Osteoblast (primary cell): Measurements from ENCODE around the gene DLL3. TPM values are rescaled to one million over a fixed set of nuclear protein-coding genes. Genes with fewer than 3 reads are reported as not detected.

Experiments
- DNase-seq: peaks from one replicate; pipeline ENCODE4 v3.0.0; 2011; ENCODE audit warnings: low spot score, mixed read lengths; ENCODE audit not compliant: insufficient read length; ENCODE audit errors: missing footprints
- H2AFZ ChIP-seq: 2 replicates; pipeline ENCODE4 v1.6.0; 2011; ENCODE audit warnings: mild to moderate bottlenecking, low read length
- H3K27ac ChIP-seq: 2 replicates; pipeline ENCODE4 v1.5.1; 2011; ENCODE audit warnings: mild to moderate bottlenecking, low read depth, low read length, moderate library complexity
- H3K27me3 ChIP-seq: 2 replicates; pipeline ENCODE4 v1.6.0; 2012; ENCODE audit warnings: mild to moderate bottlenecking, control low read depth, inconsistent platforms, low read length, moderate library complexity; ENCODE audit not compliant: insufficient read depth
- H3K36me3 ChIP-seq: 2 replicates; pipeline ENCODE4 v1.5.1; 2011; ENCODE audit warnings: mild to moderate bottlenecking, low read length, control low read depth, moderate library complexity; ENCODE audit not compliant: insufficient read depth
- H3K4me1 ChIP-seq: 2 replicates; pipeline ENCODE4 v1.5.1; 2011; ENCODE audit warnings: mild to moderate bottlenecking, low read length, control low read depth, moderate library complexity; ENCODE audit not compliant: insufficient read depth
- H3K4me2 ChIP-seq: 2 replicates; pipeline ENCODE4 v1.6.0; 2011; ENCODE audit warnings: mild to moderate bottlenecking, low read length; ENCODE audit not compliant: insufficient read depth
- H3K4me3 ChIP-seq: fragments of 200-600 bp; sonication (generic); 3 replicates; pipeline ENCODE4 v1.5.1; 2012; ENCODE audit warnings: mild to moderate bottlenecking, low read length, inconsistent platforms; ENCODE audit not compliant: insufficient read depth
- H3K79me2 ChIP-seq: 2 replicates; pipeline ENCODE4 v1.6.0; 2012; ENCODE audit warnings: mild to moderate bottlenecking, low read length, control low read depth, inconsistent platforms; ENCODE audit not compliant: insufficient read depth
- H3K9me3 ChIP-seq: 2 replicates; pipeline ENCODE4 v1.5.1; 2011; ENCODE audit warnings: low read depth, low read length, control low read depth
- H4K20me1 ChIP-seq: 2 replicates; pipeline ENCODE4 v1.6.0; 2012; ENCODE audit warnings: mild to moderate bottlenecking, low read length, control low read depth; ENCODE audit not compliant: insufficient read depth
- total RNA-seq: library from RNA; depleted of rRNA; stranded (reverse); fragments of >200 nt; gene quantifications from 2 replicates; pipeline ENCODE4 v1.2.3, GENCODE V29; 2012
- TF ChIP-seq, protein P1 (sequence below): IDR thresholded peaks from 2 replicates; pipeline ENCODE4 v1.5.1; 2011; ENCODE audit warnings: mild to moderate bottlenecking, low read depth, low read length, moderate library complexity; ENCODE audit errors: extremely low read depth

The DLL3 gene
- total RNA-seq, 1 donor: under 0.01 TPM

- Histone ChIP-seq H3K9me3 (no peaks in the 10 kb centered on the region), H3K4me3 (peak overlapping the region; percentile 96), H3K27ac (no peak overlapping the region), H4K20me1 (peaks cover 14% of the 10 kb centered on the region), H3K36me3 (no peaks in the 10 kb centered on the region), H3K79me2 (peaks cover 39% of the 10 kb centered on the region), H2AFZ (no peak overlapping the region), H3K4me2 (peak overlapping the region; percentile 98), H3K4me1 (peaks cover 4% of the 10 kb centered on the region), H3K27me3 (no peaks in the 10 kb centered on the region)
- DNase-seq: no peak
- TF ChIP-seq, protein P1, sequence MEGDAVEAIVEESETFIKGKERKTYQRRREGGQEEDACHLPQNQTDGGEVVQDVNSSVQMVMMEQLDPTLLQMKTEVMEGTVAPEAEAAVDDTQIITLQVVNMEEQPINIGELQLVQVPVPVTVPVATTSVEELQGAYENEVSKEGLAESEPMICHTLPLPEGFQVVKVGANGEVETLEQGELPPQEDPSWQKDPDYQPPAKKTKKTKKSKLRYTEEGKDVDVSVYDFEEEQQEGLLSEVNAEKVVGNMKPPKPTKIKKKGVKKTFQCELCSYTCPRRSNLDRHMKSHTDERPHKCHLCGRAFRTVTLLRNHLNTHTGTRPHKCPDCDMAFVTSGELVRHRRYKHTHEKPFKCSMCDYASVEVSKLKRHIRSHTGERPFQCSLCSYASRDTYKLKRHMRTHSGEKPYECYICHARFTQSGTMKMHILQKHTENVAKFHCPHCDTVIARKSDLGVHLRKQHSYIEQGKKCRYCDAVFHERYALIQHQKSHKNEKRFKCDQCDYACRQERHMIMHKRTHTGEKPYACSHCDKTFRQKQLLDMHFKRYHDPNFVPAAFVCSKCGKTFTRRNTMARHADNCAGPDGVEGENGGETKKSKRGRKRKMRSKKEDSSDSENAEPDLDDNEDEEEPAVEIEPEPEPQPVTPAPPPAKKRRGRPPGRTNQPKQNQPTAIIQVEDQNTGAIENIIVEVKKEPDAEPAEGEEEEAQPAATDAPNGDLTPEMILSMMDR: no peak
Observed at GRCh38 chr19:39533003-39533512, 34.3 kb downstream of the DLL3 start.

GRCh38 chr19:39533791-39534190 lies 35.0 kb downstream of the DLL3 start:
- Histone ChIP-seq H3K27me3 (no peaks in the 10 kb centered on the region), H3K27ac (no peak overlapping the region), H3K4me1 (peaks cover 11% of the 10 kb centered on the region), H3K9me3 (no peaks in the 10 kb centered on the region), H3K4me2 (no peak overlapping the region), H3K36me3 (no peaks in the 10 kb centered on the region), H4K20me1 (peaks cover 16% of the 10 kb centered on the region), H3K4me3 (no peak overlapping the region), H3K79me2 (peaks cover 46% of the 10 kb centered on the region), H2AFZ (no peak overlapping the region)
- TF ChIP-seq, protein P1: no peak
- DNase-seq: no peak

- Histone ChIP-seq H3K79me2 (peaks cover 25% of the 10 kb centered on the region), H2AFZ (peak overlapping the region; percentile 80)
Observed at GRCh38 chr19:39539165-39539517, 40.4 kb downstream of the DLL3 start.

GRCh38 chr19:39539518-39540332 lies 41.0 kb downstream of the DLL3 start, which contains the start of gene EID2:
EID2 (minus strand) TSS chr19:39540161; CDS start chr19:39540079, 82 bp downstream.
- Histone ChIP-seq H3K27ac (peak within 1 kb of the TSS; percentile 84), H3K79me2 (peaks cover 25% of the 10 kb centered on the region), H4K20me1 (peaks cover 7% of the 10 kb centered on the region), H3K36me3 (no peaks in the 10 kb centered on the region), H3K4me1 (peaks cover 10% of the 10 kb centered on the region), H3K4me2 (peak within 1 kb of the TSS; percentile 88), H3K27me3 (no peaks in the 10 kb centered on the region), H3K9me3 (no peaks in the 10 kb centered on the region), H2AFZ (peak within 1 kb of the TSS; percentile 88), H3K4me3 (peak within 1 kb of the TSS; percentile 89)
- TF ChIP-seq, protein P1: peak; percentile 77
- DNase-seq: peak; percentile 99

More at GRCh38 chr19:39539165-39539517, 40.4 kb downstream of the DLL3 start:
- peaks cover 10% of the 10 kb centered on the region for H3K4me1 ChIP-seq
- H3K4me3 ChIP-seq: peak overlapping the region; percentile 89
- peak overlapping the region; percentile 88 for H3K4me2 ChIP-seq
- no peak for DNase-seq
- peak overlapping the region; percentile 84 for H3K27ac ChIP-seq
- no peaks in the 10 kb centered on the region for H3K27me3 ChIP-seq
- no peaks in the 10 kb centered on the region for H3K9me3 ChIP-seq
- H3K36me3 ChIP-seq: no peaks in the 10 kb centered on the region
- TF ChIP-seq, protein P1: no peak
- peaks cover 7% of the 10 kb centered on the region for H4K20me1 ChIP-seq
